8988T (cell line): Measurements from ENCODE around the gene EOMES.

Experiments used
- DNase-seq: peaks from one replicate; pipeline ENCODE4 v3.0.0; 2011

Gene EOMES

GRCh38 chr3:27678234-27678633, 43.9 kb downstream of the EOMES start:
- DNase-seq, result no peak

GRCh38 chr3:27677565-27677964, 44.6 kb downstream of the EOMES start:
- no peak for DNase-seq

GRCh38 chr3:27675287-27675686, 46.8 kb downstream of the EOMES start:
- DNase-seq, result no peak

- DNase-seq, result no peak
Observed at GRCh38 chr3:27673701-27674100, 48.4 kb downstream of the EOMES start.

GRCh38 chr3:27671101-27671500, 51.0 kb downstream of the EOMES start:
- DNase-seq, result no peak

- no peak for DNase-seq
Observed at GRCh38 chr3:27670619-27671018, 51.5 kb downstream of the EOMES start.

- no peak for DNase-seq
Observed at GRCh38 chr3:27669591-27669990, 52.5 kb downstream of the EOMES start.

GRCh38 chr3:27667751-27668150, 54.4 kb downstream of the EOMES start:
- no peak for DNase-seq

- DNase-seq, result no peak
Observed at GRCh38 chr3:27666708-27667107, 55.4 kb downstream of the EOMES start.

GRCh38 chr3:27666272-27666671, 55.9 kb downstream of the EOMES start:
- DNase-seq, result no peak
